Activated T-cell treated with anti-CD3 and anti-CD28 coated beads, Interleukin-2, amount 50 U/mL, for 1 hour (primary cell): Measurements from ENCODE around the gene CTTNBP2.
"Not testable (repeated sequence)": the region's sequence is repeated elsewhere in the genome, so short reads cannot be mapped to it uniquely, and the experiment has no call there.

Experiments used
- DNase-seq: peaks from one replicate; pipeline ENCODE4 v3.0.0-alpha.2; 2020

Gene CTTNBP2

GRCh38 chr7:117737926-117738325, 135.3 kb downstream of the CTTNBP2 start:
- no peak for DNase-seq

DNA sequence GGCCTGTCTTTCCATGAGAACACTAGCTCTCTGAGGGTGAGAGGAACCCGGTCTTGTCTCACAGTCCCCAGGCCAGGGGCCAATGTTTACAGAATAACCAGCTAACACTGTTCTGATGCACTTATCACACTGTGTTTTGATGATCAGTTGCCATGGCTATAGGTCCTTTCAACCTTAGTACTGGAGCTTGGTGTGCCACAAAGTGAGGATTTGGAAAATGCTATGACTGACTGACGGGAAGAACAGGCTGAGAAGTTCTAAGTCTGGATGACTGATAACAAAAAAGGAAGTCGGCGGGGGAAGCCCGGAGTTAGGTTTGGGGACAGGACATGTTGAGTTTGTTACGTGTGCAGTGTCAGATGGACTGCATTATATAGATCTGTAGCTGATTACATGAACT, 141.8 kb downstream of the CTTNBP2 start:
- DNase-seq: no peak

DNA sequence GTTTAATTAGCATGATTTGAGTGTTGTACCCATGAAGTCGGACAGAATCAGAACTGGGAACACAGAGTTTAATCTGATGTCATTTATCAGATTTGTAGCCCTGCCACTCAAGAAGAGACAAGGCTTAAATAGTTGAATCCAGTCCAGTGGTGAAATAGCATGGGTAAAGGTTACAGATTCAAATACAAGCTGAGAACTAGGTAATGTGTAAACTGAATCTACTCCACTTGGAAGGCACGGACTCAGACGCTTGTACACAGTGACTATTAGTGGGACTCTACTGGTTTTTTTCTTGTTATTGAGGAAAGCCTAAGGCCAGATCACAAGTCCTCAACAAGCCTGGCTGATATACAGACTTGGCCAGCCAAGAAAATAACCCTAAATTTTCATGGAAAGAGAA, 142.9 kb downstream of the CTTNBP2 start:
- no peak for DNase-seq

DNA sequence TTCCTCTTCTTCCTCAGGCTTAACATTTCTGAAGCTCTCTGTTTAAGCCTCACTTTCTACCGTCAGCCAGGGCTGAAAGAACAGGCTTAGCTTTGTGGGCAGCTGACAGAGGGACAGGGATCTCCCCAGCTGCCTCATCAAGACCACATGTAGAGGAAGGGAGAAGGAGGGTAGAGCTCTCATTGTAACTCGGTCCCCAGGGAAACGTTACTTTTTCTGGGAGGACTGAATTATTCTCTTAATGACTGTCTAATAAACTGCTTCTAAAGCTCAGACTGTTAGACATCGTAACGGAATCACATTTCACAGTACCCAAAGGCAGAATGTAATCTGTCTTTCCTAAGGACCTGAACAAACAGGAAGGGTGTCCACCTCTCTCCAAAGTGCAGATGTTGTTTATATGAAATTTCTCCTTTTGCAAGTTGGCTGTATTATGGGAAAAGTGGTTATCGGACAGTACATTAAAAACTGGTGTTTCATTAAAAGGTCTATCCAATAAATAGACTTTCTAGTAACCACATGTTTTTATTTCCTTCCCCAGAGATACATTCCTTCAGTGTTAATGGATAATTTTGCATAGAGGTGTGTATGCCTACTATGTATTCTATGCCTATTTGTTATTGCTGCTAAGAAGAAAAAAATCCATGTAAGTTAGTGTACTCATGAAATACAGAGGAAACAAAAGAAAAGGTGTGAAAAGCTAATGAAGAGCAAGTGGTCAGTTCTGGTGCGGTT, 144.2 kb downstream of the CTTNBP2 start:
- no peak for DNase-seq

DNA sequence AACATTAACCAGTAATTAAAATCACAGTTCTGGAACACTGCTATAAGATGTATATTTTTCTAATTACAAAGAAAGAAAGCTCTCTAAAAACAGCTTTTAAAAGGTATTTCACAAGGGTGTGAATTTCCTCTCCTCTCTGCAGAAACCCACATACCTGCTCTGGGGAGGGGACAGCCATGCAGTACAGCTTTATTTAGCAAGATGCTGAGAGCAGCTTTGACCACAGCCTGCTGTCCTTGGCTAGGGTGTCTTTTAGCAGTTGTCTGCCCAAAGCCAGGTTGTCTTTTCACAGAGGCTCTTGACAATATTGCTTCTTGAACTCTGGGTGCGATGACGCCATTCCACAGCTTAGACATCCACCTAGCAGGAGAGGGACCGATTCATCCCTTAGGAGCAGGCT, 148.3 kb downstream of the CTTNBP2 start:
- DNase-seq: no peak

GRCh38 chr7:117719377-117719776, 153.9 kb downstream of the CTTNBP2 start:
- no peak for DNase-seq

DNA sequence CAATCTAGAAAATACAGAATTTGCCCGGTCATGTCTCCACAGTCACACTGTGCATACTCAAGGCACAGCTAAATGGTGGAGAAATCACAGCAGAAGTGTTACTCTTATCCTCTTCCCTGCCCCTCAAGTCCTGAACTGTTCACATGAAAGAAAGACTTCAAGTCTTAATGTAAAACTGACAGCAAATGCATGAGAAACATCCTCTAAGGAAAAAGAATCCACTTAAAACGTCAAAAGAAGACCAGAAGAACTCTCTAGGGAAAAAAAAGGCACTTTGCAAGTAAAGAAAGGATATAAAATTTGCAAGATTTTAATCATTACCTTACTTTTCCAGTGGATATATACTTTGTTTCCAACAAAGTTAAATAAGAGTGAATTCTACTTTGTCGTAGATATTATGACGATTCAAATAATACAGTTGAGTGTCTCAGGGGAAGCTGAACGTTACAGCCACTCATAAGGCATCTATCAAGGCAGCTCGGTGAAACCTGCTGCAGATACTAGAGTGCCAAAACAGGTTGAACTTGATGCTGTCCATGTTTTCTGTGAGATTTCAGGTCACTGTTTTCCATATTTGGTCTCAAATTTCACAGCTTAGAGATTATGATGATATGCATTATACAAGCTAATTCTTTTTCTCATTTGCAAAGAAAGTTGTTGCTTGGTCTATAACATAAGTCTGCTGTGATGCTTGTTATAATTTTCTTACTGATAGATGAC, 155.0 kb downstream of the CTTNBP2 start:
- DNase-seq: no peak

DNA sequence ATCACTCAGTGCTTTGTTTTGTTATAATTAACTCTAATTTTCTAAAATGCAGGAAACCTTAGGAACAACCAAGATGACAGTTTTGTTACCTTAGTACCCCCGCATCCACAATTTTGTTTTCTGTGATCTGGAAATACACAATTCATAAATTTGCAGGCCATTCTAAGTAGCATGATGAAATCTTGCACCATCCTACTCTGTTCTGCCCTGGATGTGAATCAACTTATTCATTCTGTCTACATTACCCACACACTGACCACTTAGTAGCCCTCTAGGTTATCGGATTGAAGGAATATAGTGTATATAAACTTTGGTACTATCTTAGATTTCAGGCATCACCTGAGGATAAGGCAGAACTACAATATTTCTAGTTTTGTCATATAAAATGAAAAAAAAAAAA, 155.9 kb downstream of the CTTNBP2 start:
- no peak for DNase-seq

DNA sequence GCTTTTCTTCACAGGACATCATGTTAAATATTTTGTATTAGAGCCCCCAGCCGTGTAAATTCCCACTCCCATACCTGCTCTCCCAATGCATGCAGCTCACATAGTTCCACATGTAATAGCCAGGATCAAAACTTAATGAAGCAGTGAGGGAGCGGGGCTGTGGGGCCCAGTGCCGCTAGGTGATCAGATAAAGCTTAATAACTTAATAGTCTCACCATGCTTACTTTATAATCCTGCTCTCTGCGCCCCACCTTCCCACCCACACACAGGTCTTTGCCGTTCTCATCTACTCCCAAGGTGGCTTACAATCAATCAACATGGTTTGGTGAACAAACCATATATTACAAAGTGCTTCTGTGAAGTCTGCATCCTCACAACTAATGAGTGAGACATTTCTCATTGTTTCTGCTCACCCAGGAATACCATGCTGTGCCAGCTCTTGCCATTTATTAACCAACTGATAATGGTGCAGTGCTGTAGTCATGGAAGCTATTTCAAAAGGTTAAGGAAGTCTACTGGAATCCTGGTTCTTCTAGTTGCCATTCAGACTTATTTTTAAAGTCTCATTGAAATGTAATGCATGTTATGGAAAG, 156.4 kb downstream of the CTTNBP2 start:
- DNase-seq: no peak

DNA sequence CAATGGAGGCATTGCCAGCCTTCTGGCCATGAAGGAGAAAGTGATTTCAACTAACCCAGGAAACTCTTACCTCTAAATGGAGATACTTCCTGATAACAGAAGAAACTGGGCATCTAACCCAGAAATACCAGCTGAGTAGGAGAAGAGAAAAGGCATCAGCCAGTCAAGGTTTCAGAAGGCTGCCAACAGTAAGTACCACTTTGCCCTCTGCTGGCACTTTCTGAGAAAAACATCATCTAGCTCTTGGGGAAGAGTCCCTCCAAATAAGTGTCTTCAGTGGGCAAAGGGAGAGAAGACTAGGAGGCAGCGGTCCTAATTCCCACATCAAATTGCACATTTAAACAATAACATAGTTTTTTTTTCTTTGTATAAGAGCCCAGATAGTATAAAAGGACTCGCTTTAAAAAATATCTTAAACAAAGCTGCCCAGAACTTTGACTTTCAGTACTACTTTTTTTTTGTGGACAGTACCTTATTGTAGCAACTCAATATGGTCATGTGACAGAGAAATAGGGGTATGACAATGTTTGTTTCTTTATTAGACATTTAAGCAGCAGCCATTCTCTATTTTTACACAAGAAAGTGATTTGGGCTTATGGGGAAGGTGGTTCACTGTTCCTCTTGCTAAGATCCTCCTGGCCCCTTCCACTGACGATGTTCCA, 157.3 kb downstream of the CTTNBP2 start:
- DNase-seq: no peak

GRCh38 chr7:117711556-117711955, 161.7 kb downstream of the CTTNBP2 start:
- DNase-seq: no peak

GRCh38 chr7:117708173-117708572, 165.1 kb downstream of the CTTNBP2 start:
- DNase-seq: not testable (repeated sequence)

DNA sequence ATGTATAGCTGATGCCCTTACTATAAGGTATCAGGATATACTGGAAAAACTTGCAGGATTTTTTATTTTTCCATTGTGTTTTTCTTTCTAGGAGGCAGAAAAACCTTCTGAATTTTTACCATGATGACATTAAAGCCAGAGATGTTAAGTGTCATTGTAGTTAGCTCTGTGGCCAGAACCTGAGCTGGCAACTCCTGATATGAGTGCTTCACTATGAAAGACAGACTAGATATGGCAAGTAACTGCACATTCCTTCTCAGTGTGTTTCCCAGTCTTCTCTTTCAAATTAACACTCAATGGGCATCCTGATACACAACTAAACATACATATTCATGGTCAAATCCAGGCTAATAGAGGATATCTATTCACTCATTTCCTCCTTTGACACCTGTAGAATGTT, 166.2 kb downstream of the CTTNBP2 start:
- DNase-seq: no peak

GRCh38 chr7:117706210-117706609, 167.0 kb downstream of the CTTNBP2 start:
- DNase-seq: no peak

- DNase-seq: no peak
Measured at GRCh38 chr7:117705630-117706029, 167.6 kb downstream of the CTTNBP2 start.

DNA sequence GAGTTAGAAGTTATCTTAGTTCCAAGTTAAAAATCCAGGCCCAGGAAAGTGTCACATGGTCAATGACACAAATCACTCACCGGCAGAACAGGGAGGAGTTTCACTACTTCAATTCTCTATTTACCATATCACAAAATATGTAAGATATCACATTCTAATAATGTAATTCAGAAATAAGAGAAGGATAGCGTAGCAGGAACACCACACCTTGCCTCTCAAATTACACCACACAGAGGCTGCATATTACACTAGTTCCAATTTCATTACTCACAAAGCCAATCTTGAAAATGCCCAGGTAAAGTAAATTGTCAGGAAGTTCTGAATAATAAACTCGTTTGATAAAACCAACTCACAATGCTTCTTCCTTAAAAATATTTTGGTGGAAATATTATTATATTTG, 169.2 kb downstream of the CTTNBP2 start:
- no peak for DNase-seq

GRCh38 chr7:117698018-117698417, 175.2 kb downstream of the CTTNBP2 start:
- DNase-seq: no peak

DNA sequence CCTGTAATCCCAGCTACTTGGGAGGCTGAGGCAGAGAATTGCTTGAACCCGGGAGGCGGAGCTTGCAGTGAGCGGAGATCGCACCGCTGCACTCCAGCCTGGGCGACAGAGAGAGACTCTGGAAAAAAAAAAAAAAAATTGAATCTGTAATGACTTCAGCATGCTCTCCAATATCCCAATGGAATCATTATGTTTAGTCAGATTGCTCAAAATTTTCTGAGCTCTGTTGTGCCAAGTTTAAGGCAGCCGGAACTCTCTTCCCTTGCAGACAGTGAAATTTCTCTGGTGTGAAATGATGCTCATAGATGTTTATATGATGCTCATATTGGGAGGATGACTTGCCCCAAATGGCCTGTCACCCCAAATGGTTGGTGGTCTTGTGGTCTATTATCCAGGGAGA, 180.9 kb downstream of the CTTNBP2 start:
- no peak for DNase-seq

DNA sequence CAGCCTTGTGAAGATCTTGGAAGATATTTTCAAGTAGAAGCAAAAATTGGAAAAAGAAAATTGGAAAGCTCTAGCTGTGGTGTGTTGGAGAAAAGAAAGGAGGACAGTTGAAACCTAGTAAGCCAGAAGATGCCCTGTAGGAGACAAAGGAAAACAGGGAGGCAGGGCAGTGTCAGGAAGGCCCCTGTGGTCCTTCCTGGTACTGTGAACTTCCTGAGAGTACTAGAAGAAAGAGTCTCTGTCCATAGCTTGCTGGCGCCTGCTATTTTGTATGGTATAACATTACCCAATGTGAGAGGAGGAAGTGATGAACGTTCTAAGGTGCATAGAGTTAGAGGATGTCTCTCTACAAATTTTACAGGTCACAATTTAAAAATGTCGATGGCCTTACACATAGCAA, 183.1 kb downstream of the CTTNBP2 start:
- DNase-seq: no peak

DNA sequence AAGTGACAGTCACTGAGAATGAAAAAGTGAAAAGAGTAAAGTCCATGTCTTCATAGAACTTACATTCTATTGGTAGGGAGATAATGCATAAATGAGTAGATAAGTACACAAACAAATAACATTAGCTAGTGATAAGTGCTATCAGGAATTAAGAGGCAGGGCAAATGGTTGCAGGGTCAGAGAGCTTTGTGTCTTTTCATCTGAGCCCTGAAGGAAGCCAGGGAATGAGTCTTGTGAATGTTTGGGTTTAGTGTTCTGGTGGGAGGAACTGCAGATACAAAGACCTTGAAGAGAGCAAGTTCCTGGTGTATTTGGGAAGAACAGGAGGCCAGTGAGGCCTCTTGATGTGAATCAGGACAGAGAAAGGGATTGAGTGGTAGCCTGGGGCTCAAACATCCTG, 183.8 kb downstream of the CTTNBP2 start:
- no peak for DNase-seq

DNA sequence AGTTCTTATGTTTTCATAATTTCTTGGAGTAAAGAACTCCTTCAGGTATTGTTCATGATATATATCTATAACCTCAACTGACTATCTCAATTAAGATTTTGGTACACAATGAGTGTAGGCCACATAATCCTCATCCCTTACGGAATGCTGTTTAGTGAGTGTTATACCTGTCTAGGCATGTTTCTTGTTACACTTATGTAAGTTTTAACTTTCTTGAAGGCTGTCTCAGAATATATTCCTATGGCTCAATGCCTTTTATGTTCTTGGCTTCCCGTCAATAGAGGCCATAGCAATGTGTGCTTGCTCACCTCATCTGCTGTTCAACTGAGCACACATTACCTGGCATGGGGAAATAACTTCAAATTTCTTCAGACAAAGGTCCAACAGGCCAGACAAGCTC, 185.1 kb downstream of the CTTNBP2 start:
- no peak for DNase-seq

GRCh38 chr7:117686311-117686935, 186.8 kb downstream of the CTTNBP2 start:
- DNase-seq: no peak

GRCh38 chr7:117685795-117686194, 187.4 kb downstream of the CTTNBP2 start:
- no peak for DNase-seq
